Activated CD4-positive, alpha-beta T cell treated with anti-CD3 and anti-CD28 coated beads, Interleukin-2, amount 50 U/mL, for 4 hours (primary cell): ENCODE data around the gene MPST.
"Not testable (repeated sequence)": the region's sequence is repeated elsewhere in the genome, so short reads cannot be mapped to it uniquely, and the experiment has no call there.

Experiments
- DNase-seq, 2 experiments: peaks; one replicate each; pipeline ENCODE4 v3.0.0-alpha.2; 2020

The MPST gene

GRCh38 chr22:37019309-37020191 is at the start of gene MPST, which contains the start of gene TST:
Gene MPST, plus strand, starts transcription at chr22:37019742. Its CDS starts 95 bp downstream, at chr22:37019837.
Gene TST, minus strand, starts transcription at chr22:37019447. Its CDS starts 715 bp downstream, at chr22:37018732.
- peak in 1 of 2 experiments; percentile 6 for DNase-seq

DNA sequence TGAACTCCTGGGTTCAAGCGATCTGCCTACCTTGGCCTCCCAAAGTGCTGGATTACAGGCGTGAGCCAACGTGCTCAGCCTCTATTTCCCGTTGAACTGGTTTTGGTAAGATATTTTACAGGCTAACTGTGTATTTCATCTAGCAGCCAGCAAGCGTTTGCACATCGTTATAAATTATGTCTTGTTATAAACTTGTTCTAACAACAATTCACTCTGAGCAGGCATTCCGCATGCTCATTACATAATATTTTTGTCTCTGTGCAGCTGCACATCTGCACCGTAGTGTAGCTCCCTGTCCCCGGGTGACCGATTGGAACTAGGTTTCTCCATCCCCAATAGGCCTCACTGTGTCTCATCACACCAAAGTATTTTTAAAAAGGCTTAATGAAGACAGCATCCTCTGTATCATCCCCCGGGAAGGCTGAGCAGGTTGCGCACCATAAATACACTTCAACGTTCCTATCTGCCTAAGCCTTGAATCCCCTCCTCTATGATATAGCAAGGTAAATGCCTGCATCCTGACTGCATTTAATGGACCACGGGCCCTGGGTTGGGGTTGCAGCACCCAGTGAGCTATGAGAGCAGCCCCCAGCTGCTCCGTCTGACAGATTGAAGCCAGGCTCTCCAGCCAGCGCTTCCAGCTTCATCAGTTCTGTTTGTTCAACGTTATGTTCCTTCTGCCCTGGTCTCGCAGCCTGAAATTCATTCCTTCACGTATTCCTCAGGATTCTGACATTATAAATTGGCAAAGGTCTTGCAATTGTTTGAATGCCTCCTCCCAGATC is 48.0 kb upstream of the MPST start:
- no peak for DNase-seq

DNA sequence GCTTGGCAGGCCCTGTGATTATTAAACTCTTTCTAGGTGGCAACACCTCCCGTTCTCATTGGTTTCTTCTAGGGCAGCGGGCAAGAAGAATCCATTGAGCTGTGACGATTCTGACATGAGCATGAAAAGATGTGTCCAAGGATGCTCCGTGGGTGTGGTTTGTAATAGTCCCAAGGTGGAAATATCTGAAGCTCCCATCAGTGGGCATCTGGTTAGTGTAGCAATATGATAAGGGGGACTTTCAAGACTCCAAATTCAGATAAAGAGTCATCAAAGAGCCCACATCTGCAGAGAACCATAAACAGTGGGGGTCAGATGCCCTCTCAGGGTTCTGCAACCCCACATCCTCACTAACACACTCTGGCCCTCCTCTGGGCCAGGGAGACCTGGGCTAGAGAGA is 42.9 kb upstream of the MPST start:
- no peak for DNase-seq

GRCh38 chr22:36977401-36977861 is 42.1 kb upstream of the MPST start:
- peak; percentile 79 for DNase-seq

- peak; percentile 88 to 89 for DNase-seq
Observed at GRCh38 chr22:36977947-36978660, 41.4 kb upstream of the MPST start.

GRCh38 chr22:36979016-36979910 is 40.3 kb upstream of the MPST start:
- no peak for DNase-seq

GRCh38 chr22:36981247-36981775 is 38.2 kb upstream of the MPST start:
- no peak for DNase-seq

- DNase-seq: no peak
Observed at GRCh38 chr22:36982136-36982535, 37.4 kb upstream of the MPST start.

DNA sequence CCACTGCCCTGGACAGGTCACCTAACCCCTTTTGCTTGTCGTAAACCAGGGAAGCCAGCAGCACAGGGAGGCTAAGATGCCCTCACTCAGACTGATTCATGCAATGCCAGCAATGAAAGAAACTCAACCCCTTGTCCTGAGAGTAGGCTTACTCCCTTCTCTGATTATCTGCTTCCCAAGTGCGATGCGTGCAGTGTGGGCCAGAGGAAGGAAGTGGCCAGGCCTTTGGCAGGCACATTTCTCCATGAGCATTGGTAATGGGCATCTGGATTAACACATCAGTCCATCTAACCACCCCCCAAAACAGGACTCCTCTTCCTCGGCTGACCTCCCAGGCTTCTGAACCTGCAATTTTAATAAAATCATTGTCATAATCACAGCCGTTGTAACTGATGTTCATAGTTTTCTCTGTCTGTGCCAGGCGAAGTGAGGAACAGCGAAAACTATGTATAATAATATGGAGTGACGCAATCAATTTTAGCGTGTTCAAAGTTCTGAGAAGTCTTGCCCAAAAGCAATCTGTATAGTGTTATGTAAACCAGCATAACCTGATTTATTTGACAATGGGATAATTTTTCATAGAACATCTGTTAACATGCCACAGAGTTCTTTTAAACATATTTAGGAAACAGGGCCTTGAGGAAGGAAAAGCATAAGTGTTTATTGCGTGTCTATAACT is 34.2 kb upstream of the MPST start:
- DNase-seq: no peak

- peak in 1 of 2 experiments; percentile 24 for DNase-seq
Observed at GRCh38 chr22:36986242-36986821, 33.2 kb upstream of the MPST start.

DNA sequence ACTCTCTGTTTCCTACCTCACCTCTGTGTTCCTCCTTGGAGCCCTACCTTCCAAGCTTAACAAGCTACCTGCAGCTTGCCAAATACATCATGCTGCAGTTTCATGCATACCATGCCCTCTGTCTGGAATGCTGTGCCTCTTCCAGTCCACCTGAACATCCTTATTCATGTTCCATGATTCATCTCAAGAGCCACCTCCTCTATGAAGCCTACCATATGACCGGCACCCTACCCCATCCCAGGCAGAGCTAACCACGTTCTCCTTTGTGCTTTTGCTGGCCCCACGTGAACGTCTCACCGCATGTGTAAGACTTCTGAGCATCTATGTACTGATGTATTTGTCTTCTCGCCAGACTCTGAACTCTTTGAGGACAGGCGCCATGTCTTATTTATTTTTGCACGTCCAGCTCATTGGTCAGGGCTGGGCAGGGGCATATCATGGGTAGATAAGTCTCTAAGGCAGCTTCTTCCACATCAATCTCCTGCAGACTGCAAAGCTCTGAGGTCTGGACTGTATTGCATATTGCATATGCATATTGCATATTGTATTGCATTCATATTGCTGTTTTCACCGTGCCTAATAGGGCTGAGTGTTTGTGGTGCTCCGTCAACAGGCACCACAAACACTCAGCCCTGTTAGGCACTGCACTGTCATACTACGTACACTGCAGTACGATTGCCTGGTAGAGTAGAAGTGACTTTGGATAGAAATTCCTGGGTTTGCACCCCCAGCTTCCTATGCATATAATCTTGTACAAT is 31.3 kb upstream of the MPST start:
- DNase-seq: no peak

GRCh38 chr22:36989012-36989411 is 30.5 kb upstream of the MPST start:
- not testable (repeated sequence) for DNase-seq

GRCh38 chr22:36990457-36990856 is 29.1 kb upstream of the MPST start:
- no peak for DNase-seq

DNA sequence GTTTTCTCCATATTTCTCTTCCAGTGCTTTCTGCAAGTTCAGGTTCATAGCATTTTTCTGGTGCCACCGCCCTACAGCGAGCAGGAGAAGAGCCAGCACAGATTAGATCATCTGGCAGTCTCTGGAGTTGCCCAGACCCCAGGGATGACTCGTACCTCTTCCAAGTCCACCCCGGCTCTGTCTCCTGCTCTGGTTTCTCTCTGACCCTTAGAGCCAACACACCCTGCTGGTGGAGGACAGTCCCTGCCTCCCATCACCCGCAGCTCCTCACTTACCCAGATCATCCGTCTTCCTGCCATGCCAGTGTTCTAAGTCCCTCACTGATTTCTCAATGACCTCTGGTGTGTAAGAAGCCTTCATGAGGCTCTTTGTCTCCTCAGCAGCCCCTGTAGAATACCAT is 28.3 kb upstream of the MPST start:
- DNase-seq: no peak

- no peak for DNase-seq
Observed at GRCh38 chr22:36997746-36998145, 21.8 kb upstream of the MPST start.

- DNase-seq: no peak
Observed at GRCh38 chr22:36998620-36999351, 20.8 kb upstream of the MPST start.

DNA sequence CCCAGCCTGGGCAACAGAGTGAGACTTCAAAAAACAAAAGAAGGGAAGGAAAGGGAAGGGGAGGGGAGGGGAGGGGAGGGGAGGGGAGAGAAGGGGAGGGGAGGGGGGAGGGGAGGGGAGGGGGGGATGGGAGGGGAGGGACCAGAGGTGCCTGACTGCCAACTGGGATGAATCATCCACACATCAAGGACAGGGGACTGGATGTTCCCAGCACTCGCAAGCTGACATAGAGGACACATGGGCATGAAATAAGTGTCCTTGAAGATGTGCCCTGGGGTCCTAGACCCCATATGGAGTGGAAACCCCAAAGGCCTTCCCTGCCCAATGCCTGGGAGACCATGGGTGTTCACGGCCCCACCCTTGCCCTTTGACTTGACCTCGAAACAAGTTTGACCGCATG is 20.1 kb upstream of the MPST start:
- no peak for DNase-seq

DNA sequence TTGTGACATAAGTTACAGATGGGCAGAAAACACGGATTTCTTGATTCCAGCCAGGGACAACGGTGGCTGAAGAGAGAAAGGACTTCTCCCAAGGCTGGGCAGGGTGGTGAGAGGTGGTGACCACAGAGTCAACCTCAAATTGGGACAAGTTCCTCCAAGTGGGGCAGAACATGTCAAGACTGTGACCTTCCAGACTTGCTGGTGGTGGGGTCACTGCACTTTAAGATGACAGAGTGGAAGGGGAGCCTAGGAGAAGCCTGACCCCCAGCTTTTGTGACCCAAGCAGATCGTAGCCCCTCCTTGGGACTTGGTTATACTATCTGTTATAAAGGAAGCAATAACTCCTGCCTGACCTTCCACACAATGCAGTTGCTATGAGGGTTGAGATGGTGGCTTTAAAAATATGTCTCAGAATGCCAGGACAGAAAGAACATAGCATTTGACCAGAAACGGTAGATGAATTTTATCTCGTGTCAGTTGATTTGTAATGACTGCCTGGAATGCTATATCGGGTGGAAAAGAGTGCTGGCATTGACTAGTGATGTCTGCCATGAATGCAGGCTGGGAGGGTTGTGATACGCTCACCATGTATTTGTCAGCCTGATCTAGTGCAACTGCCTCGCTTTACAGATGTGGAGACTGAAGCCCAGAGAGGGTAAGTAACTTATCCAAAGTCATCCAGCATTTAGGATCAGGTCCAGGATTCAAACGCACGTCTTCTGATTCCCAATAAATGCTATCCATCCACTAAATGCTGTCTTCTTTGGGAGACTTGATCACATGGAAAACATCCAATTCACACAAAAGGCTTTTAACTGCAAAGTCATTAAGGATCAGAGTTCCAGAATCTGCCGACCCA is 18.6 kb upstream of the MPST start:
- DNase-seq: no peak
